SKM-1 treated with dmso at 0.1 percent for 144 hours (cell line): ENCODE measurements around the gene TEK.
"Not testable (repeated sequence)": the region's sequence is repeated elsewhere in the genome, so short reads cannot be mapped to it uniquely, and the experiment has no call there.

Source experiments
- DNase-seq: peaks from one replicate; lab custom pipeline; 2025; ENCODE audit not compliant: unreplicated experiment; lab: John Stamatoyannopoulos, UW

Gene TEK

GRCh38 chr9:27108981-27109541, at the start of gene TEK:
Gene TEK, plus strand, starts transcription at chr9:27109225. Its CDS starts 366 bp downstream, at chr9:27109591.
- no peak for DNase-seq

GRCh38 chr9:27059412-27059811, 49.6 kb upstream of the TEK start:
- no peak for DNase-seq

- no peak for DNase-seq
These were observed 49.1 kb upstream of the TEK start for GRCh38 chr9:27059907-27060306.

- DNase-seq = no peak
These were observed 43.7 kb upstream of the TEK start for GRCh38 chr9:27065288-27065687.

GRCh38 chr9:27073841-27074728, 34.9 kb upstream of the TEK start:
- DNase-seq = no peak

GRCh38 chr9:27078685-27079084, 30.3 kb upstream of the TEK start:
- no peak for DNase-seq

- no peak for DNase-seq
These were observed 23.6 kb upstream of the TEK start for GRCh38 chr9:27085456-27085855.

GRCh38 chr9:27086818-27087680, 22.0 kb upstream of the TEK start:
- no peak for DNase-seq

GRCh38 chr9:27088981-27089380, 20.0 kb upstream of the TEK start:
- no peak for DNase-seq

GRCh38 chr9:27089706-27090105, 19.3 kb upstream of the TEK start:
- DNase-seq = no peak

GRCh38 chr9:27090231-27090630, 18.8 kb upstream of the TEK start:
- DNase-seq = no peak

- DNase-seq = no peak
These were observed 18.3 kb upstream of the TEK start for GRCh38 chr9:27090711-27091110.

GRCh38 chr9:27092496-27092895, 16.5 kb upstream of the TEK start:
- DNase-seq = not testable (repeated sequence)

GRCh38 chr9:27093384-27094067, 15.5 kb upstream of the TEK start:
- DNase-seq = not testable (repeated sequence)

GRCh38 chr9:27094640-27095298, 14.3 kb upstream of the TEK start:
- no peak for DNase-seq

GRCh38 chr9:27107241-27107640, 1.8 kb upstream of the TEK start:
- no peak for DNase-seq

- no peak for DNase-seq
These were observed 596 bp downstream of the TEK start for GRCh38 chr9:27109621-27110020.

- no peak for DNase-seq
These were observed 1.2 kb downstream of the TEK start for GRCh38 chr9:27110181-27110580.

GRCh38 chr9:27112235-27112634, 3.2 kb downstream of the TEK start:
- DNase-seq = no peak

GRCh38 chr9:27117489-27118135, 8.6 kb downstream of the TEK start:
- no peak for DNase-seq
